ENCODE data around the gene CHRM4.

The CHRM4 gene

GRCh38 chr11:46402957-46403902, 11.7 kb upstream of the CHRM4 start:
- DNase-seq (ENCODE audit: low read depth) = no peak

- DNase-seq (ENCODE audit: low read depth) = no peak
Observed at GRCh38 chr11:46397526-46397925, 6.0 kb upstream of the CHRM4 start.

GRCh38 chr11:46393759-46394158, 2.2 kb upstream of the CHRM4 start:
- DNase-seq (ENCODE audit: low read depth) = no peak

GRCh38 chr11:46393231-46393616, 1.6 kb upstream of the CHRM4 start:
- DNase-seq (ENCODE audit: low read depth) = no peak

- no peak for DNase-seq (ENCODE audit: low read depth)
Observed at GRCh38 chr11:46392421-46393230, 1.1 kb upstream of the CHRM4 start.

- DNase-seq (ENCODE audit: low read depth) = no peak
Observed at GRCh38 chr11:46391186-46391577, 394 bp downstream of the CHRM4 start.

- DNase-seq (ENCODE audit: low read depth) = no peak
Observed at GRCh38 chr11:46390331-46391171, 1.0 kb downstream of the CHRM4 start.

GRCh38 chr11:46389450-46390330, 1.9 kb downstream of the CHRM4 start:
- DNase-seq (ENCODE audit: low read depth) = no peak

- DNase-seq (ENCODE audit: low read depth) = no peak
Observed at GRCh38 chr11:46388619-46389449, 2.7 kb downstream of the CHRM4 start.

GRCh38 chr11:46387919-46388618, 3.5 kb downstream of the CHRM4 start:
- no peak for DNase-seq (ENCODE audit: low read depth)

GRCh38 chr11:46387456-46387855, 4.1 kb downstream of the CHRM4 start:
- DNase-seq (ENCODE audit: low read depth) = no peak

GRCh38 chr11:46386674-46387073, 4.9 kb downstream of the CHRM4 start:
- DNase-seq (ENCODE audit: low read depth) = no peak

- no peak for DNase-seq (ENCODE audit: low read depth)
Observed at GRCh38 chr11:46386005-46386578, 5.5 kb downstream of the CHRM4 start.

GRCh38 chr11:46385169-46386004, 6.2 kb downstream of the CHRM4 start:
- DNase-seq (ENCODE audit: low read depth) = no peak

- no peak for DNase-seq (ENCODE audit: low read depth)
Observed at GRCh38 chr11:46383974-46384701, 7.4 kb downstream of the CHRM4 start.

- DNase-seq (ENCODE audit: low read depth) = no peak
Observed at GRCh38 chr11:46383404-46383758, 8.2 kb downstream of the CHRM4 start.

GRCh38 chr11:46382646-46383403, 8.8 kb downstream of the CHRM4 start:
- DNase-seq (ENCODE audit: low read depth) = no peak
